OCI-LY7 (cell line): ENCODE measurements around the gene ZBTB48. TPM values are rescaled to one million over a fixed set of nuclear protein-coding genes. Genes with fewer than 3 reads are reported as not detected.

Experiments
- BruUV-seq: library from RNA; stranded (reverse); fragments of 400-500 nt; replicated peaks from 2 replicates; lab custom pipeline; 2021; lab: Mats Ljungman, UMichigan
- CTCF ChIA-PET: fragments of 300-600 bp; sonication (Branson Sonifier 250); formaldehyde crosslinking; loops from one replicate; lab custom pipeline; 2022; ENCODE audit warnings: antibody characterized with exemption; ENCODE audit not compliant: unreplicated experiment; lab: Charles Lee
- POLR2A ChIA-PET: fragments of 300-600 bp; sonication (Branson Sonifier 250); formaldehyde crosslinking; loops from one replicate; lab custom pipeline; 2022; ENCODE audit warnings: antibody characterized with exemption; lab: Charles Lee
- DNase-seq: peaks from one replicate; pipeline ENCODE4 v3.0.0-alpha.2; 2015; ENCODE audit warnings: low spot score
- H2AFZ ChIP-seq: fragments of 200-600 bp; sonication (generic), shearing (Covaris generic); 2 replicates; pipeline ENCODE4 v1.6.1; 2014; ENCODE audit warnings: mild to moderate bottlenecking, antibody characterized with exemption, low read length, moderate library complexity
- H3K27ac ChIP-seq: fragments of 200-600 bp; sonication (generic); 2 replicates; pipeline ENCODE4 v1.5.1; 2014; ENCODE audit warnings: mixed run types, low read depth, mild to moderate bottlenecking, moderate library complexity, low read length, inconsistent platforms; ENCODE audit not compliant: poor library complexity, severe bottlenecking
- H3K36me3 ChIP-seq: fragments of 200-600 bp; sonication (generic); 2 replicates; pipeline ENCODE4 v1.6.1; 2014; ENCODE audit warnings: mild to moderate bottlenecking, antibody characterized with exemption, low read length, moderate library complexity, mixed read lengths; ENCODE audit not compliant: insufficient read depth
- H3K4me1 ChIP-seq: fragments of 200-600 bp; sonication (generic); 2 replicates; pipeline ENCODE4 v1.5.1; 2014; ENCODE audit warnings: mild to moderate bottlenecking, low read length; ENCODE audit not compliant: insufficient read depth, poor library complexity, severe bottlenecking
- H3K4me2 ChIP-seq: fragments of 200-600 bp; sonication (generic); 2 replicates; pipeline ENCODE4 v1.6.1; 2014; ENCODE audit warnings: mild to moderate bottlenecking, low read length
- H3K4me3 ChIP-seq: fragments of 200-600 bp; sonication (generic); 2 replicates; pipeline ENCODE4 v1.5.1; 2014; ENCODE audit warnings: mild to moderate bottlenecking, low read depth, low read length; ENCODE audit not compliant: poor library complexity, severe bottlenecking
- H3K79me2 ChIP-seq: fragments of 200-600 bp; sonication (generic); 2 replicates; pipeline ENCODE4 v1.6.1; 2016; ENCODE audit warnings: low read depth, mild to moderate bottlenecking, low read length, moderate library complexity, mixed read lengths; ENCODE audit not compliant: insufficient read depth
- H3K9me2 ChIP-seq: fragments of 200-600 bp; sonication (generic); 2 replicates; pipeline ENCODE4 v1.6.1; 2016; ENCODE audit warnings: mild to moderate bottlenecking, low read length, mixed read lengths; ENCODE audit not compliant: insufficient read depth
- H3K9me3 ChIP-seq: fragments of 200-600 bp; sonication (generic); 2 replicates; pipeline ENCODE4 v1.6.1; 2014; ENCODE audit warnings: mild to moderate bottlenecking, mixed run types, low read length, mixed read lengths
- H4K20me1 ChIP-seq: fragments of 200-600 bp; sonication (generic); 2 replicates; pipeline ENCODE4 v1.6.1; 2014; ENCODE audit warnings: mild to moderate bottlenecking, antibody characterized with exemption, low read length, moderate library complexity, mixed read lengths; ENCODE audit not compliant: insufficient read depth
- CTCF ChIP-seq: fragments of 200-600 bp; sonication (generic); conservative IDR thresholded peaks from 2 replicates; pipeline ENCODE4 v1.5.1; 2014; ENCODE audit warnings: mild to moderate bottlenecking, antibody characterized with exemption, low read length, moderate library complexity, mixed read lengths
- EZH2phosphoT487 ChIP-seq: fragments of 200-600 bp; sonication (generic); IDR thresholded peaks from 2 replicates; pipeline ENCODE4 v1.6.1; 2018; ENCODE audit warnings: low read depth, borderline replicate concordance, mild to moderate bottlenecking, mixed run types, antibody characterized with exemption, low read length, moderate library complexity, mixed read lengths
- intact Hi-C: fragments of 100-400 bp; cut with micrococcal nuclease; formaldehyde crosslinking; loops from one replicate; pipeline ENCODE4 v1.10.0; 2022; ENCODE audit not compliant: unreplicated experiment
- total RNA-seq, 2 experiments: library from RNA; depleted of rRNA in 1 of 2; stranded (reverse); fragments of >200 nt in 1 of 2; shearing (Covaris generic) in 1 of 2; gene quantifications; 2 replicates each; pipeline ENCODE4 v1.2.3, GENCODE V29; 2014 to 2022

Gene ZBTB48
- total RNA-seq, 2 experiments from 2014 or later = 41.9 to 51.3 TPM

DNA sequence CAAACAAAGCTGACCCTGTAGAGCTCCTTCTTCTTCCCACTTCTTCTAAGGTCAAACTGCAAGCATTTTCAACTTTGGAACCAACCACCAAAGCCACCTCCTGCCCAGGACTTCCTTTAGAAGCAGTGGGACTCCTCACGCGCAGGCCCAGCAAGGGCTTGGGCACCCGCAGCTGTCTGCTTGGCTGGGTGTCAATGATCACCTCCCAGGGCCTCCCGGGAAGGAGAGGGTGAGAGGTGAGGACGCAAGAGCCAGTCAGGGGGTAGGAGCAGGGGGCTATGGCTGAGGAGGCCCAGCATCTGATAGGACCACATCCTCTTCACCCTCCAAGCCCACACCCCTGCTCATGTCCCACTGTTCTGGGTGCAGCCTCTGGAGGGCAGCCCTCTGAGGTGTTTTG is 12.6 kb downstream of the ZBTB48 start:
- TF ChIP-seq CTCF = no peak
- no peak overlapping the region for H3K4me2 ChIP-seq
- no peak for DNase-seq
- CTCF ChIA-PET = no interaction called here
- H2AFZ ChIP-seq = no peak overlapping the region
- H3K9me2 ChIP-seq = no peaks in the 10 kb centered on the region
- H3K4me1 ChIP-seq = peaks cover 3% of the 10 kb centered on the region
- POLR2A ChIA-PET = no interaction called here
- intact Hi-C loops = no loop called here
- no peak overlapping the region for H3K4me3 ChIP-seq
- H3K27ac ChIP-seq = no peak overlapping the region
- no peaks in the 10 kb centered on the region for H4K20me1 ChIP-seq
- BruUV-seq = no TSS peak
- H3K79me2 ChIP-seq = no peaks in the 10 kb centered on the region
- H3K9me3 ChIP-seq = no peaks in the 10 kb centered on the region
- peaks cover 59% of the 10 kb centered on the region for H3K36me3 ChIP-seq

GRCh38 chr1:6592865-6593593 is 13.2 kb downstream of the ZBTB48 start:
- CTCF ChIA-PET = no interaction called here
- peaks cover 59% of the 10 kb centered on the region for H3K36me3 ChIP-seq

More at GRCh38 chr1:6592865-6593593, 13.2 kb downstream of the ZBTB48 start:
- intact Hi-C loops = no loop called here
- Histone ChIP-seq H3K9me2 (no peaks in the 10 kb centered on the region), H3K79me2 (no peaks in the 10 kb centered on the region), H3K4me1 (no peaks in the 10 kb centered on the region), H3K4me2 (no peak overlapping the region), H3K4me3 (no peak overlapping the region), H3K9me3 (no peaks in the 10 kb centered on the region), H3K27ac (no peak overlapping the region), H4K20me1 (no peaks in the 10 kb centered on the region), H2AFZ (no peak overlapping the region)
- no peak for DNase-seq
- POLR2A ChIA-PET = no interaction called here
- no peak for TF ChIP-seq CTCF
- no peak for TF ChIP-seq EZH2phosphoT487
- BruUV-seq = no TSS peak
